HG03432 (cell line): ENCODE data around the gene DRGX.

Source experiments
- ATAC-seq: cut with Tn5 transposase; IDR thresholded peaks from one replicate; pipeline ENCODE4 v1.9.1; 2021; ENCODE audit warnings: mild to moderate bottlenecking, moderate library complexity; ENCODE audit not compliant: unreplicated experiment

The DRGX gene

GRCh38 chr10:49349390-49349789 is 46.5 kb downstream of the DRGX start:
- no peak for ATAC-seq

- ATAC-seq, result no peak
These were observed 47.3 kb downstream of the DRGX start for GRCh38 chr10:49348593-49348992.

DNA sequence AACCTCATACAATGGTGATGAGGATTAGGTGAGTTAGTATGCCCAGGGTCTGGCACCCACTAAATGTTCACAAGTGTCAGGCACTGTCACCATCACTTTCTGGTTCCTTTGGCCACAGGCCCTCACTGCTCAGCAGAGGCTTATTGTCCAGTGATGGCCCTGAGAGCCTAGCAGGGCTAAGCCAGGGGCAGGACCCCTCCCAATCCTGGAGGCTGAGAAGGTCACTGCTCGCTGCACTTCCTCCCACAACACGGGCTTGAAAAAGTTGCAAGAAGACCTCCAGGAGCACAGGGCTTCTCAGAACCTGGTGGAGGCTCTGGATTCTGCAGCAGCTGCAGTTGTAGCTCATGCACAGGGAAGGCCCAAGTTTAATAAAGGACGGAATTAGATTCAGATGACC is 48.1 kb downstream of the DRGX start:
- ATAC-seq, result no peak

DNA sequence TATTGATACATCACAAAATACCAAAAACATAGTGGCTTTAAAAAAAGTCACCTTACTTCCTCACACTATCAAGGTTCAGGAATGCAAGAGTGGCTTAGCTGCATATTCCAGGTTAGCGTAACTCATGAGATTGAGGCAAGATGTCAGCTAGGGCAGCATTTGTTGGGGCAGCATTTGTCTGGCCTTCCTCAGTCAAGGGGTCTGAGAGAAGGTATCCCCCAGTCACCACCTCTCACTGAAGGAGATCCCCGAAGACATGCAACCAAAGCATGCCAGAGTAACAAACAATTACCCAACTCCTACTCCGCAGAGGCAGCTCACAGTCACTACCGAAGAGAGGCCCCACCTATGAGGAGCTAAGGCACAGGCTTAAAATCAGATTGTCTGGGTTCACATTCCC is 48.5 kb downstream of the DRGX start:
- no peak for ATAC-seq

DNA sequence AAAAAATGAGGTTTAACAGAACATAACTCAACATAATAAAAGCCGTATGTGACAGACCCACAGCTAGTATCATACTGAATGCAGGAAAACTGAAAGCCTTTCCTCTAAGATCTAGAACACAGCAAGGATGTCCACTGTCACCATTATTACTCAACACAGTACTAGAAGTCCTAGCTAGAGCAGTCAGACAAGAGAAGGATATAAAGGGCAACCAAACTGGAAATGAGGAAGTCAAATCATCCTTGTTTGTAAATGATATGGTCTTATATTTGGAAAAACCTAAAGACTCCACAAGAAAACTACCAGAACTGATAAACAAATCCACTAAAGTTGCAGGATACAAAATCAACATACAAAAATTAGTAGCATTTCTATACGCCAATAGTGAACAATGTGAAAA is 51.0 kb downstream of the DRGX start:
- ATAC-seq, result no peak

DNA sequence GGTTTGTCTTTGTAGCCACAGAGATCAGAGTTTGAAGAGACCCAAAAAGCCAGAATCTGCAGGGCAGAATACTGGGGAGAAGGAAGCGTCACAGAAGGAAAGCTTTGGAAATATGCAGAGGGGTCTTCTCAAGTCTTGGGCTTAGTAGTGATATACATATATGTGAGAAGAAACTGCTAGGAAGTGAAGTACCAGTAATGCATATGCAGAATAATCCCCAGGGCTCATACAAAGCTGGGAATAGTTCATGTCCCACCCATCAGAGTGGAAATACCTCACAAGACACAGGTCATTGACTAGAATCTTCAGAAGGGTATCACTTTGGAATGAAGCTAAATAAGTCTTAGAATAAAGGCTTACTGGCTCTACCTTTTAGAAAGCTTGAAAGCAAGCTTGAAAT is 57.3 kb downstream of the DRGX start:
- ATAC-seq, result no peak

DNA sequence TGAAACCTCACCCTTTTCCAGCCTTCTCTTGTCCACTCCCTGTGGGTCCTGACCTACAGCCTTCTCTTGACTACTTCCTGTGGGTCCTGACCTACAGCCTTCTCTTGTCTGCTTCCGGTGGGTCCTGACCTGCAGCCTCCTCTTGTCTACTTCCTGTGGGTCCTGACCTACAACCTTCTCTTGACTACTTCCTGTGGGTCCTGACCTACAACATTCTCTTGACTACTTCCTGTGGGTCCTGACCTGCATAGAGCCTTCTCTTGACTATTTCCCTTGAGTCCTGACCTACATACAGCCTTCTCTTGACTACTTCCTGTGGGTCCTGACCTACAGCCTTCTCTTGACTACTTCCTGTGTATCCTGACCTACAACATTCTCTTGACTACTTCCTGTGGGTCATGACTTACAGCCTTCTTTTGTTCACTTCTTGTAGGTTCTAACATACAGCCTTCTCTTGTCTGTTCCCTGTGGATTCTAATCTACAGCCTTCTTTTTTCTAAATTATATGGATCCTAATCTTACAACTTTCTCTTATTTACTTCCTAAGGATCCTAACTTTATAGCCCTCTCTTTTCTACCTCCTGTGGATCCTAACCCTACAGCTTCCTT is 60.4 kb downstream of the DRGX start:
- no peak for ATAC-seq

GRCh38 chr10:49334964-49335363 is 60.9 kb downstream of the DRGX start:
- ATAC-seq, result no peak

GRCh38 chr10:49333192-49333591 is 62.7 kb downstream of the DRGX start:
- ATAC-seq, result no peak

- ATAC-seq, result no peak
These were observed 63.1 kb downstream of the DRGX start for GRCh38 chr10:49332768-49333167.

GRCh38 chr10:49332333-49332732 is 63.6 kb downstream of the DRGX start:
- ATAC-seq, result no peak

DNA sequence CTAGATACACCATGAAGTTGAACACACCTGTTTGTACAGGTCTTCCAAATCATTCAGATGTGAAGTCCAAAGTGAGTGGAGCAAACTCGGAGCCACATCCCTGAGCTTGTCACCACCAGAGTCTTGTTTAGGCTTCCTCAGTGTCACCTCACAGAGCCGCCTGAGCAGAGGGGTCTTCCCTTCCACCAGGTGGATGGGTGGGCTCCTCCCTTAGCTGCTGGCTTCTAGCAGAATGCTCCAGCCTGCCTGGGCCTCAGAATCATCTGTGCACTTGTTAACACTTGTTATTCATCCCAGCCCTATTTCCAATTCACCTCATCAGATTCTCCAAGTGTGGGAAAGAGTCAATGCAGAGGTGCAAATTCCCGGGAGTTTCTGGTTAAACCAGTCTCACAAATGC is 64.5 kb downstream of the DRGX start:
- no peak for ATAC-seq

DNA sequence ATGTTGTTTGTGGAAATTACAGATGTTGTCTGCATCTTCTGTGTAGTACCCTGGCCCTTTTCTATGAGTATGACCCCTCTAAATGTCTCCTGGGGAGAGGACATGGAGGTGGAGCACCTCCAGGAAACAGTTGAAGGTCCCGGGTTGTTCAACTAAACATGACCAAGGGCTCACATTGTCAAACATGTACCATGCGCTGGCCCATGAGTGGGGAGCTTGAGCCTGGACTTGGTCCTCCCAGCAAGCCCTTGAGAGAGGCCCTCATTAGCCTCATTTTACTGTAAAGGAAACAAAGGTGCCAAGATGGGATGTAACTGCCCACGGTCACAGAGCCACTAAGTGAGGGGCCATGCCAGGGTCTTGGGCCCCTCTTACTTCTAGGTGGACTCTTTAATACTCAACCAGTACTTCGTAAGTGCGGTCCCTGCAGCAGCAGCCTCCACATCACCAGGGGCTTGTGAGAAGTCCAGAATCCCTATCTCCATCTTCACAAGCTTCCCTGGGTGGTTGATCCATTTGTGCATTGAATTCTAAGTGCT is 65.7 kb downstream of the DRGX start:
- no peak for ATAC-seq

GRCh38 chr10:49329146-49329505 is 66.8 kb downstream of the DRGX start:
- no peak for ATAC-seq

- ATAC-seq, result no peak
These were observed 67.3 kb downstream of the DRGX start for GRCh38 chr10:49328401-49329145.

DNA sequence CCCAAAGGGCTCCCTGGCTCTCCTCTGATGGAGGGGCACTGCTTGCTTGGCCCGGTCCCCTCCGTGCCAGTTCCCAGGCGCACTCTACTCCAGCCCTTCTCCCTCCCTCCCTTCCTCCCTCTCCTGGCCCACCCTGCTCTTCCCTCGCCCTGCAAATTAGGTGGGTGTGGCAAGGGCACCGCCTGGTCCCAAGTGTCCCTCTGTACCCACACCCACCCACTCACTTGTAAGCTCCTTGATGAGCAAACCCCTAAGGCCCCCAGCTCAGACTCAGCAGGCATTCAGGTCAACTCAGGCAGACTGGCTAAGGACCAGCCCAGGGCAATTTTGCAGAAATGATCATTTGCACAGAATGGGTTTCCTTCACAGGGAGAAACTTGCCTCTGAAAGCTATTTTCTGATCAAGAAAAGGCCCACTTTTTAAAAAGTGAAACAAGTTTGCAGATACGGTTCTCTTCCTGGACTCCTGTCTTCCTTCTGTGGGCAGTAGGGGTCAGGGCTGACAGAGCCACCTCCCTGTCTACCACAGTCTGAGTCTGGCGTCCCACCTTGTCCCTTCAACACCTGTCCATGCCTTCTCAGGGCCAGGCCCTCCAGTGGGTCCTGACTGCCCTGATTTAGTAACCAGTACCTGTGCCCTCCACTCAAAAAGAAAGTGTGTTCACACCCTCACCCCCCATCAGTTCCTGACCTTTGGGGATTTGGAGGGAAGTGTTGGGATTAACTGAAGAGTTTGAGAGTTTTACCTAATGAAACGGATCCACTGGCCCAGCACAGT is 68.7 kb downstream of the DRGX start:
- ATAC-seq, result no peak

DNA sequence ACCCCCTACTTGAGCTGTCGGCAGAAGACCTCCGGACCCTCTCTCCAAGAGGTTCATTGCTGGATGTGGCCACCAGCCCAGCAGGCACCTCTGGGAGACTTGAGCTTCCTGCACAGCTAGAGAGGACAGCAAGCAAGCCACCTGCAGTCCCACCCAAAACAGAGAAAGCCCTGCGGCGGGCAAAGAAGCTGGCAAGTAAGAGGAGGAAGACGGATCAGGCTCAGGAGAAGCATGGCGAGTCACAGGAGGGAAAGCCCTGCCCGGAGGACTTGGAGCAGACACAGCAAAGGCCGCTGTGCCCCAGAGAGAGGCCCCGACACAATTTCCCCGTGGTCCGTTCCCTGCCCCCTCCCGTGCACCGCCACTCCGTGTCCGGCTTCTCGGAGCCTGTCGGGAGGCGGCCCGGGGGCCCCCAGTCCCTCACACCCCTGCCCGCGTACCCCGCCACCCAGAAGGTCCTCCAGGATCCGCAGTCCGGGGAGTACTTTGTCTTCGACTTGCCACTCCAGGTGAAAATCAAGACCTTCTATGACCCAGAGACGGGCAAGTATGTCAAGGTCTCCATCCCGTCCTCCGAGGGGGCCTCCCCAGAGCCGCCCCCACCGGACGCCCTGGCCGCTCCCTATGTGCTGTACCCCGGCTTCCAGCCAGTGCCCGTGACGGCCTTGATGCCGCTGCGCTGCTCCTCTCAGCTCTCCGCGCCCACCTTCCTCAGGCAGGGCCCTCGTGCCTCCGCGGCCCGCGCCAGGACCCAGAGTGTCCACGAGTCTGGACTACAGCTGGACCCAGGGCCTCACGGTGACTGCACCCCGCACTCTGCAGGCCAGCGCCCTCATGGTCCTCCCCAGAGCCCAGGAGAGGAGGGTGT is 69.7 kb downstream of the DRGX start:
- ATAC-seq, result no peak

GRCh38 chr10:49325131-49325915 is 70.6 kb downstream of the DRGX start:
- ATAC-seq, result no peak

DNA sequence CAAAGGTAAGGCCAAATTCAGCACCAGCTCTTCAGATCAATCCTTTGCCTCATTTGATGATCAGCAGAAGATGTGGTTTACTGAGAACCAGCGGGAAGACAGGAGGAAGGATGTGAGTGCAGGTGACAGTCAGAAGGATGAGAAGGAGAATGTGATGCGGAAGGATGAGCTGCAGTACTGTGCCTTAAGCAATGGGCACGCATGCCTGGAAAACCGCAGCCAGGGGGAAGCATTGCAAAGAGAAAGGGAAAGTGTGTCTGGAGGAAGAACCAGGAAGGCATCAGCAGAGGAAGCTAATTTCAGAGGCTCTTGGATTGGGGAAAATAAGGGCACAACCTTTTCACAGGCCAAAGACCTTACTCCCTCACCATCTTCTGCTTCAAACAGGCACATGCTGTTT is 71.2 kb downstream of the DRGX start:
- ATAC-seq, result no peak

DNA sequence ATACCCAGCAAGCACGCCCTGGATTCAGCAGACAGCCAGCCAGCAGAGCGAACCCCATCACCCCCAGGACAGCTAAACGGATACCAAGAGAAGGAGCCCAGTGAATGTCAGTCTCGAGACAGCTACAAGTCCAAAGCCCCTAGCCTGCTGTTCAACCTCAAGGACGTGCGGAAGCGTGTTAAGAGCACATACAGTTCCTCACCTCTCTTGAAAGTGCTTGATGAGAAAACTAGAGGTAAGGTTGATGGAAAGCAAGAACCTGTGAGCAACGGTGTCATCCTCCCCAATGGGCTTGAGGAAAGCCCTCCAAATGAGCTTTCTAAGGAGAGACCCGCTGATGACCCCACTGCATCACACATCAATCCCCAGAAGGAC is 72.0 kb downstream of the DRGX start:
- ATAC-seq, result no peak
